Posterior cingulate gyrus (tissue), 11 donors: ENCODE results near the gene ARMC7.

ENCODE experiments used
- DNase-seq, 10 donors: peaks; one replicate each; pipeline versions ENCODE4 v3.0.0 to v3.0.0-alpha.2; 2020 to 2021; ENCODE audit warnings: mixed read lengths in 3 of 10
- intact Hi-C: fragments of 100-400 bp; cut with DNase I; formaldehyde crosslinking; loops from one replicate; pipeline ENCODE4 v1.15.1; 2023

ARMC7 gene

GRCh38 chr17:75176625-75177024 lies 66.9 kb downstream of the ARMC7 start:
- DNase-seq, result no peak
- intact Hi-C loops, result no loop called here

GRCh38 chr17:75178453-75178852 lies 68.7 kb downstream of the ARMC7 start:
- peak in 2 of 10 donors; percentile 34 to 76 for DNase-seq
- intact Hi-C loops, result no loop called here
